GM03348 (cell line): Measurements from ENCODE around the gene ZNF385A.

Experiments used
- DNase-seq: peaks from one replicate; pipeline ENCODE4 v3.0.0; 2012; ENCODE audit warnings: low spot score

Gene ZNF385A

GRCh38 chr12:54373649-54374561 is 10.6 kb downstream of the ZNF385A start:
- DNase-seq = no peak

GRCh38 chr12:54372113-54372806 is 12.3 kb downstream of the ZNF385A start:
- no peak for DNase-seq

DNA sequence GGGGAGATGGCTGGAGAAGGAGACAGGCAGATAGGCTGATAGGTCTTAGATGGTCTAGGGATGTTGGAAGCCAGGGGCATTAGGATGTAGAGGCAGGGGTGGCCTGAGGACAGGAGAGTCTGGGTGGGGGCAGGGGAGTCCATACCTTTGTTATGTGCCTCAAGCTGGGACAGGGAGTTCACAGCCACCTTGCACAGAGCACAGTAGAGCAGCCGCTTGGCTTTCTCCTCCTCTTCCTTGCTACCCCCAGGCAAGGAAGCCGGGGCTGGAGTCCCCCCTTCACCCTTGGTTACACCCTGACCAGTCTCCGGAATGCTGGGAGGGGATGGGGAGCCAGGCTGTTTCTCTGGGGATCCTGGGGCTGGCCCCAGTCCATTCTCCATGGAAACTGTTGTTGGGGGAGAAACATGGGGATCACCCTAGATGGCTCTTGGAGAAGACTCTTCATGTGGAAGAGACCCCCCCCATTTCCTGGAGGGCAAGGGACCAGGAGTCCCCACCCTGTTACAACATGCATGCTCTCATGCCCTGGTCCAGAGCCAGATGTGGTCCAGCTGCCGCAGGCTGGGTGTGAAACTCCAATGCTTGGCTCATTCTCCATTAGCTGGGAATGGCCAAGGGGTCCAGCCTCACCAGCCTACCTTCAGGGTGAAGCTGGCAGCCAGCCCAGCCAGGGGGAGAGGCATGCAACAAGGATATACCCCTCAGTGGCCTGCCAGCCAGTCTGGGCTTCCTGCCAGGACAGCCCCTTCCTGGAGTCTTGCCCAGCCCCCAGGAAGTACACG is 13.0 kb downstream of the ZNF385A start:
- DNase-seq = no peak

- peak; percentile 92 for DNase-seq
These were observed 14.3 kb downstream of the ZNF385A start for GRCh38 chr12:54370171-54370730.

- no peak for DNase-seq
These were observed 14.9 kb downstream of the ZNF385A start for GRCh38 chr12:54369597-54370131.

DNA sequence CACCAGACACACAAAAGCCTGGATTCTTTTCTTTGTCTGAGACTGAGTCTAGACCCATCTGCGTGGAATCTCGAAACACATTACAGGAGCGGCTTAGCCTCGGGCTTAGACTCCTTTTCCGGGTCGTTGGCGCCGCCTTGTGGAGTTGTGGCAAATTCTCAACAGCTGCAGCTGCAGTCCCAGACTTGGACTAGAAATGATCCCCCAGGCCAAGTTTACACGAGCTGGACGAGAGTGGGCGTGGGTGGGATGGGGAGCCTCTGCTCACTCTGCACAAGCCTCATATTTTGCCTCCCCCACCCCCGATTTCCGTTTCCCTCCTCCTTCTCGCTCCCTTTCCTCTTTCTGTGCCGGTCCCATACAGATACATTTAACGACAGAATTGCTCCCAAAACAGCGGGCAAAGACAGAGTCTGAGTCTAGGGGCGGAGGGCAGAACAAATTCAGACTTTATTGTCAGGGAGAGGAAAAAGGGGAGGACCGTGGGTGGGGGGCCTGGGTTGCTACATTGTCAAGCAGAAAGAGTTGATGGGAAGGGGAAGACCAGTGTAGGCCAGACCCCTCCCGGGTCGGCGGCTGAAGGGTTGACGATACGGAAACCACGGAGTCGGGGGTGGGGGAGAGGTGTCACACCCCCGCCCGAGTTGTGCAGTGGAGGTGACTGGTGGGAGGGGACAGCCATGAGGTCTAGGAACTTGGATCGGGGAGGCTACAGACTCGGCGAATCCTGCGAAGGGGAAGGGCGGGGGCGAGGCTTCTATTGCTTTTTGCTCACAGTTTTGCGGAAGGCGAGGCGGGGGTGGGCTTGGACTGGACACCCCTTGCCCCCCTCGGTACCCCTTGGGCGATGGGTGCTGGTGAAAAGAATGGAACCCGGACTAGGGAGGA is 15.6 kb downstream of the ZNF385A start:
- DNase-seq = peak; percentile 85

DNA sequence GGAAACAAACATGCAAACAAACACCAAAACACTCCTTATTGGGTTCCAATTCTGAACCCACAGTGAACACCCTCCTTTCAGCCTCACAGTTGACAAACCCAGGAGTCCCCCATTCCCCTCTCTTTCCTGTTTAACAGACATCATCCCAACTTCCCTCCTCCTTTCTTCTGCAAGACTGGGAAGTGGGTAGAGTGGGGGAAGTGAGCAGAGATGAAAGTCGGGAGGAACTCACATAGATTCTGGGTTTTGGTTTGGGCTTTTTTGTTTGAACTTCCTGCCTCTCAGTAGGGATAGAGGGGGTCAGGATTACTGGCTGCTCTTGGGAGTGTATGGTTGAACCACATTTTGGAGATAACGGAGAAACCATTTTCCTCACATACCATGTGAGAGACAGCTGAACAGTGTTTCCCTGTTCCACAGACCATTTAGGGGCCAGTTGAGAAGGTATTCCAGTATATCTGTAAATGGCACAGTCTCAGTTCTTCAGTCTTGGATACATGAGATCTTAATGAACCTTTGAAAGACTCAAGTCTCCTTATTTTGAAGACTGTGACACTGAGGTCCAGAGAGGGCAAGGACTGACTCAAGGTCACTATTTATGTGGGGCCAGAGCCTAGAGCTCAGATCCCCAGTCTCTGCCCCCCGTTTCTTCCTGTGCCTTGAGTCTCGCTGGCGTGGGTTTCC is 16.4 kb downstream of the ZNF385A start:
- no peak for DNase-seq

GRCh38 chr12:54364413-54364812 is 20.1 kb downstream of the ZNF385A start, which contains the start of gene GPR84:
Gene GPR84, minus strand, starts transcription at chr12:54364486. Its CDS starts 635 bp downstream, at chr12:54363851.
- no peak for DNase-seq

GRCh38 chr12:54363618-54364017 is 20.9 kb downstream of the ZNF385A start:
- DNase-seq = no peak

DNA sequence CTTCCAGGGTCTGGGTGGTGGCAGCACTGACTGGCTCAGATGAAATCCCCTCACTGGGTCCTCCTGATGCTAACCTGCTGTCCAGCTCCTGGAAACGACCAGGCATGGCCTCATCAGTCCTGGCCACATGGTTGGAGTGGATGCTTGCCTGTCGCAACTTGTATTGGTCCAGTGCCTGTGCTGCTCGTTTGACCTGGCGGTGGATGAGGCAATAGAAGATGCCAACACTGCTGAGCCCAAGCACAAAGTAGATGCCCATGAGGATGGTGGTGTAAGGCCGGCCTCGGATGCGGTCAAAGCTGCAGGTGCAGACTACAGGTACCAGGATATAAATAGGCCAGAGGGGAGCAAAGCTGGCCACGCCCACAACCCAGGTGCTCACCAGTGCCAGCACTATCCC is 21.5 kb downstream of the ZNF385A start:
- DNase-seq = no peak

- DNase-seq = peak; percentile 58
These were observed 23.6 kb downstream of the ZNF385A start for GRCh38 chr12:54360717-54361456.

GRCh38 chr12:54359762-54360351 is 24.7 kb downstream of the ZNF385A start:
- DNase-seq = no peak

DNA sequence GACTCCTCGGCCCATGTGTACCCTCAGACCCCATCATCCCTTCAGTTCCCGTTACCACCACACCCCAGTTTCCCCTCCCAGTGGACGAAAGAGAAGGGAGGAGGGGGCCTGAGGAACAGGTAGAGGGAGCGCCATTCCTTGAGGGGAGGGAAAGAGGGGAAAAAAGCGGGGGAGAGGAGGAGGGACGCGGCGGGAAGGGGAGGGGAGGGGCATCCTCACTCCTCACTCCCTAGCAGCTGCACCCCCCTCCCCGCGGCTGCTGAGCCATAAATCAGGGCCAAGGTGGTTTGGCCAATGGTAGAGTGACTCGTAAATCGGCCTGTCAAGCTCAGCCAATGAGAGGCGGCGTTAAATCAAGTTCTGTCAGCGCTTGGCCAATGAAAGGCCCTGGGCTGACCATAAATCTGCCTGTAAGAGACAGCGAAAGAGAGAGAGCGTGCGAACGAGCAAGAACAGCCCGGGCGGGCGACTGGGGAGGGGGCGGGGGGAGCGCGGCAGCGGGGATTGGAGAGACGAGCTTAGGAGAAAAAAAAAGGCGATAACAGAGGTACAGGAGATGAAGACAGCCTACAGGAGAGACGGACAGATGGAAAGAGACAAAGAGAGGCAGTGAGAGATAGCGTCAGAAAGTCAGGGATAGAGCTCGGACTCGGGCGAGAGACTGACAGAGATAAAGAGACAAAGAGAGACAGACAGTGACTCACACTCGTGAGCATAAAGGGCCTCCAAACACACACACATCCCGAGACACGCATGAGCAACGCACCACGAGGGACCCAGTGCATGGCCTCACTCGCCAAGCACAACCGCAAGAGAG is 25.4 kb downstream of the ZNF385A start:
- DNase-seq = peak; percentile 95

DNA sequence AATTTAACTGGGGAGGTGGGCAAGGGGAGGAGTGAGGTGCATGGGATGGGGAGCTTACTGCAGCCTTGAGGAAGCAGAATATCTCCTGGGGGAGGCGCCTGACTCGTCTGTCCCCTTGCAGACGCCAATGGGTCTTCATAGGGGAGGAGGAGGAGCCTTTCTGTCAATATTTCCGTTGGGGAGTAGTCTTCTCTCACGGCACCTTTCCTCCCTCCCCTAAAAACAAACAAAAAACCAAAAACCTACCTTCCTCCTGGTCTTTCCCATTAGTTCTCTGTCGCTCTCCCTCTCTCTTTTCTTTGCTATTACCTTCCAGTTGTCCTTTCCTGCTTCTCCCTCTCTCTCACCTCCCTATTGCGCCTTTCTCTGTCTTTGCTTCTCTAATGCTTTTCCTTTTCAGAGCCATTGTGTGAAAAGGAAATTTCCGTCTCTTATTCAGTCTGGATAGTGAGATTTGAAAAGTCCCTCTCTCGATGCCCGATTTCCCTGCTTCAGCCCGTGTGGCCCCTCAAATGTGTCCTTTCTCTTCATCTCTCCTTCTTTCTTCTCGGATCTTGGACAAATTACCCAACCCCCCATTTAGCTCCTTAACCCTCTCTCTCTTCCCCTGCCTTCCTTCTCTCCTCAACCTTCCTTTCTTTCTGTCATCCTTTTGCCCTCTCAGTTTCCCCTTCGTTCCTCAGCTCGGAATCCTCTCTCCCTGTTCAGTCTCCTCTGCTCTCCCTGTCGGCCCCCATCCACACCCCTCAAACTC is 26.2 kb downstream of the ZNF385A start:
- DNase-seq = peak; percentile 42

GRCh38 chr12:54357506-54358190 is 26.9 kb downstream of the ZNF385A start:
- DNase-seq = no peak

- DNase-seq = no peak
These were observed 27.6 kb downstream of the ZNF385A start for GRCh38 chr12:54356951-54357356.

GRCh38 chr12:54356228-54356627 is 28.3 kb downstream of the ZNF385A start:
- no peak for DNase-seq
